ENCODE results near the gene GPR149.

GPR149 gene

DNA sequence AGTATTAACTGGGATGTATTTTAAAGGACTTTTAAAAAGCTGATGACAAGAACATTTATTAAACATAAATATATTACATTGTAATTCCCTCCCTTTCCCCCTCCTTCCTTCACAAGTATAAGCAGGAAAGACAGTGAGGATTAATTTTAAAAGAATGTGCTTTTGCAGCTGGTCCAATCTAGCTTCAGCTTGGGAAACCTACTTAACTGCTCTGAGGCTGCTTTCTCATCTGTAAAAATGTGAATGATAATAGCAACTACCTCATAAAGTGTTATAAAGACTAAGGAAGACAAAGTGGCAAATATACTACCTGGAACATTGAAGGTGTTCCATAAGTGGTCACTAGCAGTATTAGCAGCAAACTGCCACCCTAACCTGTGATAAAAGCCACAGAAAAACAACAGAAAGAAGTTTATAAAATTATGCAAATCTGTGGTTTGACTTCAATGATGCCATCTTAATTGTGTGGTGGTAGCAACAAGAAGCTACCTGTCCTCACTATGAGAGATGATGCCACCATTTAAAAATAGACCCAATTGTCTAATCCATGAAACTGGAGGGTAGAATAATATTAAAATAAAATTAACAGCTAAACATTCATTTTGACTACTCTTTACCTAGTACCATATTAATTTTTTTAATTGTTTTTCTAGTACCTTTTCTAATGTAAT lies 125.7 kb downstream of the GPR149 start:
- no peak for DNase-seq (ENCODE audit: low read depth, low spot score)
- H3K4me3 ChIP-seq, result no peak overlapping the region
- no peak overlapping the region for H3K9ac ChIP-seq (ENCODE audit: insufficient read length)
- no peaks in the 10 kb centered on the region for H3K9me3 ChIP-seq (ENCODE audit: low read depth, low read length)
- TF ChIP-seq FOXP2 (optimal IDR thresholded peaks at IDR 0.05; ENCODE audit: control extremely low read depth, extremely low read length, insufficient read depth), result no peak
- no peak for TF ChIP-seq POLR2AphosphoS5 (IDR thresholded peaks at IDR 0.05; ENCODE audit: borderline replicate concordance, low read depth, low read length)
- TF ChIP-seq EZH2 (IDR thresholded peaks at IDR 0.05), result no peak
- peaks cover 99% of the 10 kb centered on the region for H3K36me3 ChIP-seq (ENCODE audit: insufficient read depth, low read length)
- no peak overlapping the region for H3K27ac ChIP-seq

DNA sequence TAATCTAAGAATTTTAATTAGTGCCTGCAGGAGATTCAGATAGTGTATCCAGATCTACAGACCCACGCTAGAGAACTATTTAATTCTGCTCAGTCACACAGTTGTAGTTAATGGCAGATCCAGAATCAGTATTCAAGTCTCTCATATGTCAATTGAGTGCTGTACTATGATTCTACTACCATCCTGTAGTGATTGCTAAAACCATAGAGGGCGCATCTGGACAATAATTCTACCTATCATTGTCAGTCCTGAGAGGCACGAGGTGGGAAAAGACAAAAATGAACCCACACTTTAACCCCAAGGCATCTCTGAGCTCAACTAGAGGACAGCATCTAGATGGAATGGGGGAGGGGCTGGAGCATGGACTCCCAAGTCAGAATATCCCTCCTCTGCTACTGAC lies 128.4 kb downstream of the GPR149 start:
- H3K36me3 ChIP-seq (ENCODE audit: insufficient read depth, low read length), result peaks cover 93% of the 10 kb centered on the region
- no peak for DNase-seq (ENCODE audit: low read depth, low spot score)

GRCh38 chr3:154294016-154294415 lies 136.0 kb downstream of the GPR149 start:
- no peak for TF ChIP-seq EZH2 (IDR thresholded peaks at IDR 0.05)
- no peak for TF ChIP-seq POLR2AphosphoS5 (IDR thresholded peaks at IDR 0.05; ENCODE audit: borderline replicate concordance, low read depth, low read length)
- no peak for TF ChIP-seq FOXP2 (optimal IDR thresholded peaks at IDR 0.05; ENCODE audit: control extremely low read depth, extremely low read length, insufficient read depth)
- peaks cover 86% of the 10 kb centered on the region for H3K36me3 ChIP-seq (ENCODE audit: insufficient read depth, low read length)
- no peak for DNase-seq (ENCODE audit: low read depth, low spot score)

More for the DNA sequence above, 128.4 kb downstream of the GPR149 start:
- H3K9me3 ChIP-seq (ENCODE audit: low read depth, low read length), result no peaks in the 10 kb centered on the region
- H3K27ac ChIP-seq, result no peak overlapping the region
- no peak overlapping the region for H3K9ac ChIP-seq (ENCODE audit: insufficient read length)
- H3K4me3 ChIP-seq, result no peak overlapping the region
- TF ChIP-seq FOXP2 (optimal IDR thresholded peaks at IDR 0.05; ENCODE audit: control extremely low read depth, extremely low read length, insufficient read depth) (no peak), POLR2AphosphoS5 (IDR thresholded peaks at IDR 0.05; ENCODE audit: borderline replicate concordance, low read depth, low read length) (no peak), EZH2 (IDR thresholded peaks at IDR 0.05) (no peak)

DNA sequence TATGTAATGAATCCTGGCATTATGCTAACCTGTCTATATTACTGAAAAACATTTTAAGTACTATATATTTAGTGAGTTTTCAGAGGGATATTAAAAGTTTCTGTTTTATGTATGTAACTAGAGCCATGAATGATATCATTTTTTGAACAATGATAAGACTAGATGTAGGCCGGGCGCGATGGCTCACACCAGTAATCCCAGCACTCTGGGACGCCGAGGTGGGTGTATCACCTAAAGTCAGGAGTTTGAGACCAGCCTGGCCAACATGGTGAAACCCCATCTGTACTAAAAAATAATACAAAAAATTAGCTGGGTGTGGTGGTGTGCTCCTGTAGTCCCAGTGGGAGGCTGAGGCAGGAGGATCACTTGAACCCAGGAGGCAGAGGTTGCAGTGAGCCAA lies 139.8 kb downstream of the GPR149 start:
- Histone ChIP-seq H3K9me3 (ENCODE audit: low read depth, low read length) (no peaks in the 10 kb centered on the region), H3K36me3 (ENCODE audit: insufficient read depth, low read length) (peaks cover 93% of the 10 kb centered on the region), H3K4me3 (no peak overlapping the region), H3K9ac (ENCODE audit: insufficient read length) (no peak overlapping the region), H3K27ac (no peak overlapping the region)
- no peak for TF ChIP-seq FOXP2 (optimal IDR thresholded peaks at IDR 0.05; ENCODE audit: control extremely low read depth, extremely low read length, insufficient read depth)
- no peak for TF ChIP-seq EZH2 (IDR thresholded peaks at IDR 0.05)
- TF ChIP-seq POLR2AphosphoS5 (IDR thresholded peaks at IDR 0.05; ENCODE audit: borderline replicate concordance, low read depth, low read length), result no peak
- DNase-seq (ENCODE audit: low read depth, low spot score), result no peak

More at GRCh38 chr3:154294016-154294415, 136.0 kb downstream of the GPR149 start:
- Histone ChIP-seq H3K9ac (ENCODE audit: insufficient read length) (no peak overlapping the region), H3K9me3 (ENCODE audit: low read depth, low read length) (no peaks in the 10 kb centered on the region), H3K27ac (no peak overlapping the region), H3K4me3 (no peak overlapping the region)

All from SK-N-MC (cell line).